Memory B cell (primary cell): ENCODE results near the gene CENPM.
A peak's percentile ranks its signal among the peaks of the same experiment; 100 is the strongest.

Experiments used
- ATAC-seq: fragments of 150-1000 bp; cut with Tn5 transposase; 2 replicates; pipeline ENCODE4 v1.10.0; 2021; ENCODE audit warnings: low read depth, mild to moderate bottlenecking, moderate library complexity
- DNase-seq, 2 donors: peaks; one replicate each; pipeline ENCODE4 v3.0.0; 2022; ENCODE audit warnings: low spot score in 2 of 2
- H3K27ac Mint-ChIP-seq: one replicate; pipeline ENCODE4 v1.8.0; 2022; ENCODE audit warnings: mild to moderate bottlenecking, moderate library complexity, mixed read lengths
- H3K27me3 Mint-ChIP-seq: one replicate; pipeline ENCODE4 v1.8.0; 2022; ENCODE audit warnings: mixed read lengths
- H3K36me3 Mint-ChIP-seq: one replicate; pipeline ENCODE4 v1.8.0; 2022; ENCODE audit warnings: mild to moderate bottlenecking, mixed read lengths
- H3K4me1 Mint-ChIP-seq: one replicate; pipeline ENCODE4 v1.8.0; 2022; ENCODE audit warnings: mixed read lengths
- H3K4me3 Mint-ChIP-seq: one replicate; pipeline ENCODE4 v1.8.0; 2022; ENCODE audit warnings: mild to moderate bottlenecking, moderate library complexity, mixed read lengths
- H3K9me3 Mint-ChIP-seq: one replicate; pipeline ENCODE4 v1.8.0; 2022; ENCODE audit warnings: mixed read lengths

CENPM gene

GRCh38 chr22:41975299-41976069, 28.5 kb upstream of the CENPM start:
- DNase-seq = no peak
- ATAC-seq = no peak
- Mint-ChIP-seq H3K9me3 (no peaks in the 10 kb centered on the region), H3K36me3 (no peaks in the 10 kb centered on the region), H3K27ac (no peak overlapping the region), H3K27me3 (peaks cover 32% of the 10 kb centered on the region), H3K4me1 (peaks cover 15% of the 10 kb centered on the region), H3K4me3 (peak overlapping the region; percentile 46)

- Mint-ChIP-seq H3K4me1 (peaks cover 15% of the 10 kb centered on the region), H3K27ac (no peak overlapping the region), H3K36me3 (no peaks in the 10 kb centered on the region), H3K27me3 (peaks cover 32% of the 10 kb centered on the region), H3K9me3 (no peaks in the 10 kb centered on the region), H3K4me3 (no peak overlapping the region)
- DNase-seq (no peak), ATAC-seq (peak; percentile 54)
These were observed 27.8 kb upstream of the CENPM start for GRCh38 chr22:41974691-41975290.

- peaks cover 23% of the 10 kb centered on the region for H3K27me3 Mint-ChIP-seq
- H3K4me3 Mint-ChIP-seq = no peak overlapping the region
- H3K9me3 Mint-ChIP-seq = no peaks in the 10 kb centered on the region
- H3K27ac Mint-ChIP-seq = no peak overlapping the region
- DNase-seq (no peak), ATAC-seq (no peak)
- peaks cover 12% of the 10 kb centered on the region for H3K4me1 Mint-ChIP-seq
- H3K36me3 Mint-ChIP-seq = no peaks in the 10 kb centered on the region
These were observed 24.5 kb upstream of the CENPM start for GRCh38 chr22:41971431-41971830.

DNA sequence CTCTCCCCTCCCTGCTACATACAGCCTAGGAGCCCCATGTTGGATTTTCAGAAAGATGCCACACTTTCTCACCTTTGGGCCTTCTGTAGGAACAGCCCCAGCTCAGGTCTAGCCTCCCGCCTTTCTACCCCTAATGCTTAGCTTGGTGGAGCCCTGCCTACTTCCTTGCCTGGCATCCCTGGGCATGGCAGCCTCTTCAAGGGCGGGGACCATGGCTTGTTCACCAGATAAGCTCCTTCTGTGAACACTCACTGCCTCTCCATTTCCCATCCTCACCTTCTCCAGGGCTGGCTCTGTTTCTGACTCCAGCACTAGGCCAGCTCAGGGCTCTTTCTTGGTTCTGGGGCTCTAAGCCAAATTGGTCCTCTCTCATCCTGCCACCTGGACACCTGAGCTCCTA, 23.6 kb upstream of the CENPM start:
- Mint-ChIP-seq H3K4me3 (no peak overlapping the region), H3K27ac (no peak overlapping the region), H3K4me1 (peaks cover 6% of the 10 kb centered on the region), H3K36me3 (no peaks in the 10 kb centered on the region), H3K9me3 (no peaks in the 10 kb centered on the region), H3K27me3 (peaks cover 16% of the 10 kb centered on the region)
- ATAC-seq (no peak), DNase-seq (no peak)

DNA sequence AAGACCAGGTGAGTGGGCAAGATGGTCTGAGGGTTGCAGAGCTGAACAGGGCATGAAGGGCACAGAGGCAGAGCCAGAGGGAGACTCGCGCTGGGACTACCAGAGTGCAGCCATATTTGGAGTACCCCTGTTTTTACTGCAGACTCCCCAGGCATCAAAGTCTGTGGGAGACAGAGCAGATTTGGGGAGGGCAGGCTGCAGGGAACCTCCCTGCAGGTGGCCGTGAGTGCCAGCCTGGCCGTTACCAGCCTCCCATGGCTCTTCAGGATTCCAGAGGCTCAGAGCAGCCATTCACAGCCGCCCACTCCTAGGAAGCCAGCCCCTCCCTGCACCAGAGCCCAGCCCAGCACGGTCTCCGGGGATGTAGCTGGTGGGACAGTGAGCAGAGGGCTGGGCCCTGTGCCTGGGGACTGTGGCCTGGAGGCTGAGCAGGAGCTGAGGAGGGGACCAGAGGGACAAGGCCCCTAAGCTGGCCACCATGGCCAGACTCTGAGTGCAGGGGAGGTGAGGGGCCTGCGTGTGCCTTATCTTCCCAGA, 22.2 kb upstream of the CENPM start, which contains the start of gene SEPTIN3:
TSS of gene SEPTIN3 (plus strand) at position 334 of the 537 bp plus-strand sequence. CDS start 2,050 bp downstream, outside the sequence.
- Mint-ChIP-seq H3K27me3 (peaks cover 13% of the 10 kb centered on the region), H3K4me3 (no peak within 1 kb of the TSS), H3K27ac (no peak within 1 kb of the TSS), H3K36me3 (no peaks in the 10 kb centered on the region), H3K9me3 (no peaks in the 10 kb centered on the region), H3K4me1 (peaks cover 3% of the 10 kb centered on the region)
- DNase-seq = no peak
- no peak for ATAC-seq

DNA sequence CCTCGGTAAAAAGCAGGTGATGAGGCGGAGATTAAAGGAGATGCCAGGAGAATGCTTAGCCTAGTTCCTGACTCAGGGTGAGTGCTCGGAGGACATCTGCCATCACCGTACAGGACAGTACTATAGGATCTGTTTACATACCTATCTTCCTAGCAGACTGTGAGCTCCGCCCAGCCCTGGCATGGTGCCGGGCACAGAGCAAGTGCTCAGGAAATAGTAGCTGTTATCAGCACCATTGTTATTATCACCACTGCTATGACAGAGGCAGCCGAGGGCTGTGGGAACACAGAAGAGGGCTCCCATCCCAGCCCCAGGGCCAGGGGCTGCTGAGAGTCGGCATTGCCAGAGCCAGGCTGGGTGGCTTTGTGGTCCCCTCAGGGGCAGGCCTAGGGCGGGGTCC, 21.6 kb upstream of the CENPM start:
- no peak for DNase-seq
- H3K27me3 Mint-ChIP-seq = peaks cover 13% of the 10 kb centered on the region

DNA sequence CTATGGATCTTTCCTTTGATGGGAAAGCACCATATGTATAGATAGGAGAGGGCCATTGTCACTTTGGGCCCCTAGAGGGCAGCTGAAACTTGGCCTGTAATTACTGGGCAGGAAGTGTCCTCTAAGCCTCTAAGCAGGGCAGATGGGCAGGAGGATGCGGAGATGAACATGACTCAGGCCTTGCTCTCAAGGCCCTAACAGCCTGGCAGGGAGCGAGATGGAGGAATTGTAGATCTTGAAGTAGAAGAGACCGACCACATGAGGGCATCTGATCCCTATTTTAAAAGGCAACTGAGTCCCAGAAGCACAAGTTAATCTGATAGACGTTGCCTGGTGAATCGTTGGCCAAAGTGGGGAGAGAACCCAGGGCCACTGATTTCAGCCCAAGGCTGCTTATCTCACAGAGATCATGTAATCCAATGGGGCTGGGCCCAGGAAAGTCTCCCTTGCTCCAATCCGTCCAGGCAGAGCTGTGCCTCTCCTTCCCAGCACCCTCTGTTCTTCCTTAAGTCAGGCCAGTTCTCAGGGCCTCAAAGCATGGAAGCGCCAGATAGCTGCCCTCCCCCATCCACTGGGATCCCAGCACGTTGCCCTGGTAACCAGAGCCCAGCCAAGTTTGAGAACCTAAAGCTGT, 19.8 kb upstream of the CENPM start:
- peaks cover 5% of the 10 kb centered on the region for H3K27me3 Mint-ChIP-seq
- ATAC-seq (peak; percentile 85), DNase-seq (peak in 1 of 2 donors; percentile 38)
- H3K4me1 Mint-ChIP-seq = no peaks in the 10 kb centered on the region
- no peaks in the 10 kb centered on the region for H3K9me3 Mint-ChIP-seq
- no peaks in the 10 kb centered on the region for H3K36me3 Mint-ChIP-seq
- H3K4me3 Mint-ChIP-seq = no peak overlapping the region
- no peak overlapping the region for H3K27ac Mint-ChIP-seq

More for the DNA sequence above, 21.6 kb upstream of the CENPM start:
- no peaks in the 10 kb centered on the region for H3K9me3 Mint-ChIP-seq
- H3K36me3 Mint-ChIP-seq = no peaks in the 10 kb centered on the region
- no peak overlapping the region for H3K27ac Mint-ChIP-seq
- ATAC-seq = no peak
- H3K4me3 Mint-ChIP-seq = no peak overlapping the region
- H3K4me1 Mint-ChIP-seq = peaks cover 3% of the 10 kb centered on the region

GRCh38 chr22:41966225-41966606, 19.3 kb upstream of the CENPM start:
- H3K9me3 Mint-ChIP-seq = no peaks in the 10 kb centered on the region
- H3K4me3 Mint-ChIP-seq = no peak overlapping the region
- H3K27ac Mint-ChIP-seq = no peak overlapping the region
- DNase-seq (no peak), ATAC-seq (no peak)
- no peaks in the 10 kb centered on the region for H3K36me3 Mint-ChIP-seq
- peaks cover 5% of the 10 kb centered on the region for H3K27me3 Mint-ChIP-seq
- no peaks in the 10 kb centered on the region for H3K4me1 Mint-ChIP-seq

GRCh38 chr22:41964112-41964491, 17.1 kb upstream of the CENPM start:
- ATAC-seq = no peak

GRCh38 chr22:41963453-41964111, 16.6 kb upstream of the CENPM start:
- Mint-ChIP-seq H3K36me3 (no peaks in the 10 kb centered on the region), H3K27ac (no peak overlapping the region), H3K4me3 (no peak overlapping the region), H3K9me3 (no peaks in the 10 kb centered on the region), H3K4me1 (peaks cover 3% of the 10 kb centered on the region), H3K27me3 (peaks cover 3% of the 10 kb centered on the region)
- ATAC-seq = no peak
- DNase-seq = no peak

More at GRCh38 chr22:41964112-41964491, 17.1 kb upstream of the CENPM start:
- H3K27ac Mint-ChIP-seq = no peak overlapping the region
- DNase-seq = no peak
- H3K27me3 Mint-ChIP-seq = peaks cover 3% of the 10 kb centered on the region
- peaks cover 3% of the 10 kb centered on the region for H3K4me1 Mint-ChIP-seq
- no peak overlapping the region for H3K4me3 Mint-ChIP-seq
- H3K36me3 Mint-ChIP-seq = no peaks in the 10 kb centered on the region
- H3K9me3 Mint-ChIP-seq = no peaks in the 10 kb centered on the region

- no peak overlapping the region for H3K4me3 Mint-ChIP-seq
- ATAC-seq (peak; percentile 37), DNase-seq (no peak)
- no peaks in the 10 kb centered on the region for H3K9me3 Mint-ChIP-seq
- peaks cover 9% of the 10 kb centered on the region for H3K4me1 Mint-ChIP-seq
- H3K27me3 Mint-ChIP-seq = peaks cover 2% of the 10 kb centered on the region
- no peaks in the 10 kb centered on the region for H3K36me3 Mint-ChIP-seq
- H3K27ac Mint-ChIP-seq = no peak overlapping the region
These were observed 11.1 kb upstream of the CENPM start for GRCh38 chr22:41957941-41958556.

DNA sequence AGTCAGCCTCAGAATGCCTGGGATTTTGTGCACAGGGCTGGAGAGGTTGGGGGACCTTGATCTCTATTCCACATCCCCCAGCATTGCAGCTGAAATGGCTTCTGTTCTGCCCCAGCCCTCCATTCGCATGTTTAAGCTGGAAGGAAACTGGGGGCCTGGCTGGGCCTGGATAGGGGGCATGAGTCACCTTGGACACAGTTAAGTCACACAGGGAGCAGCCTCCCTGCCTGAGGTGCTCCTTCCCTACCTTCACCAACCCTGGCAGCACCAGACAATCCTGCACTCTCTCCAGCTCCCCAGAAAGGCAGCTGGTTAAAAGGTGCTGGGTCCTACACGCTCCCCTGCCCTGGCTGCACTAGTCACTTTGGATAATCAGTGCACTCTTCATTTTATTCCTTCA, 5.8 kb upstream of the CENPM start:
- no peak for DNase-seq
- ATAC-seq = no peak
- no peak overlapping the region for H3K27ac Mint-ChIP-seq

GRCh38 chr22:41951898-41952474, 5.0 kb upstream of the CENPM start, which contains the start of gene SMIM45:
TSS of gene SMIM45 (plus strand) at chr22:41952150.
- peaks cover 2% of the 10 kb centered on the region for H3K27me3 Mint-ChIP-seq
- H3K27ac Mint-ChIP-seq = peak within 1 kb of the TSS; percentile 75
- H3K9me3 Mint-ChIP-seq = no peaks in the 10 kb centered on the region
- H3K4me1 Mint-ChIP-seq = peaks cover 33% of the 10 kb centered on the region
- peak in 1 of 2 donors; percentile 64 for DNase-seq
- no peaks in the 10 kb centered on the region for H3K36me3 Mint-ChIP-seq
- peak; percentile 89 for ATAC-seq
- H3K4me3 Mint-ChIP-seq = peak within 1 kb of the TSS; percentile 54

More for the DNA sequence above, 5.8 kb upstream of the CENPM start:
- Mint-ChIP-seq H3K9me3 (no peaks in the 10 kb centered on the region), H3K36me3 (no peaks in the 10 kb centered on the region), H3K4me1 (peaks cover 34% of the 10 kb centered on the region), H3K27me3 (peaks cover 2% of the 10 kb centered on the region), H3K4me3 (no peak overlapping the region)
